Effector memory CD4-positive, alpha-beta T cell (primary cell): ENCODE data around the gene LCN10.
A peak's percentile ranks its signal among the peaks of the same experiment; 100 is the strongest.
"Not testable (repeated sequence)": the region's sequence is repeated elsewhere in the genome, so short reads cannot be mapped to it uniquely, and the experiment has no call there.

ENCODE experiments used
- DNase-seq, 3 donors: peaks; one replicate each; pipeline ENCODE4 v3.0.0-alpha.2; 2020
- H3K27ac ChIP-seq: 2 replicates; pipeline ENCODE4 v1.7.0; 2013; ENCODE audit warnings: mild to moderate bottlenecking, low read length, moderate library complexity; ENCODE audit not compliant: insufficient read depth, poor library complexity, severe bottlenecking
- H3K27me3 ChIP-seq: replicated peaks from 2 replicates; pipeline ENCODE4 v1.7.0; 2013; ENCODE audit warnings: mild to moderate bottlenecking, low read length; ENCODE audit not compliant: insufficient read depth, control insufficient read depth, poor library complexity, severe bottlenecking
- H3K36me3 ChIP-seq: 2 replicates; pipeline ENCODE4 v1.7.0; 2013; ENCODE audit warnings: mild to moderate bottlenecking, low read length, moderate library complexity; ENCODE audit not compliant: control insufficient read depth, insufficient read depth
- H3K4me1 ChIP-seq: 2 replicates; pipeline ENCODE4 v1.7.0; 2013; ENCODE audit warnings: low read length, mild to moderate bottlenecking; ENCODE audit not compliant: control insufficient read depth, insufficient read depth, poor library complexity, severe bottlenecking
- H3K4me3 ChIP-seq: 2 replicates; pipeline ENCODE4 v1.7.0; 2013; ENCODE audit warnings: low read length, low read depth, mild to moderate bottlenecking; ENCODE audit not compliant: insufficient read depth, poor library complexity, severe bottlenecking
- H3K9me3 ChIP-seq: 2 replicates; pipeline ENCODE4 v1.7.0; 2013; ENCODE audit warnings: mild to moderate bottlenecking, low read length, moderate library complexity; ENCODE audit not compliant: control insufficient read depth

Gene LCN10

DNA sequence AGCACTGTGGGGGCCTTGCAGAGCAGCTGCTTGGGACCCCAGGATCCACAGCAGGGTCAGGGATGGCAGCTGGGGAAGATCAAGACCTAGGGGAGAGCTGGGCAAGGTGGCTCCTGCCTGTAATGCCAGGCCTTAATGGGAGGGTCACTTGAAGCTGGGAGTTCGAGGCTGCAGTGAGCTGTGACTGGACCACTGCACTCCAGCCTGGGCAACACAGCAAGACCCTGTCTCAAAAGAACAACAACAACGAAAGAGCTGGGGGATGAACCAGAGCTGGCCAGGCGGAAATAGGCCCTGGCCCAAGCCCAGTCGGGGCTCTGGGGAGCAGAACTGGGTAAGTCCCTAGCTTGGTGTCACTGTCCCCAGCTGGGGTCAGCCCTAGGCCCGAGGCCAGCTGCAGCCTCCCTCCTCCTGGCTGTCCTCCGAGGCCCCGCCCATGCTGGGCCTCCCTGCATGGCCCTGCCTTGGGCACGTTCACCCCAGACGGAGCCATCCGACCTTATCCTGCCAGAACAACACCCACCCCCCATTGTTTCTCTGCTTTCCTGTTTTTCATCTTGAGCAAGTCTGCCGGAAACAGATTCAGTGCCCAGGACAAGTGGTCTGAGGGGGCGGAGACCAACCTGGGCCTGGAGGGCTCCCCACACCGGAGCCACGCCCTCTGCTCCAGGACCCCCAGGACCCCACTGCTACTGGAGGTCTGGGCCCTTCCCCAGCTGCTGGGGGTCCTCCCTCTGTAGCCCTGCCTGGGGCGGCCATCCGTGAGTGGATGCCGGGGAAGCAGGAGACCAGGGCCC is 28.4 kb downstream of the LCN10 start:
- Histone ChIP-seq H3K9me3 (no peaks in the 10 kb centered on the region), H3K27me3 (peaks cover 28% of the 10 kb centered on the region), H3K36me3 (no peaks in the 10 kb centered on the region), H3K4me3 (no peak overlapping the region), H3K27ac (no peak overlapping the region), H3K4me1 (peaks cover 13% of the 10 kb centered on the region)
- no peak for DNase-seq

DNA sequence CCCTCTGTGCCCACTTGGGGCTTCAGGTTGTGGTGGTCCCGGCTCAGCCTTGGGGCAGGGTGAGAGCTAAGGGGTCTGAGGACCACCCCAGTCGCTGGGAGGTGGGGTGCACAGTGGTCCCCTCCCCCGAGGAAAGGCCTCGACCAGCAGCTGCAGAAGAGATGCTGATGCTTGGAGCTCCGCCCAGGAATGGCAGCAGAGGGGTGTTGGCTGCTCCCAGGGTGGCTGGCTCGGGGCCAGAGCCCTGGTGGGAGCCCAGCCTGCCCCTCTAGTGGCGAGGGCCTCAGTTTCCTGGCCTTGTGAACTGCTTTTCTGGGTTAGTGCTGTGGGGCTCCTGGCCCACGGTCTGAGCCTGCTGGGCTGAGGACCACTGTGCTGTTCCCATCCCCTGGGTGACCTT is 29.2 kb downstream of the LCN10 start:
- Histone ChIP-seq H3K4me1 (peaks cover 13% of the 10 kb centered on the region), H3K9me3 (no peaks in the 10 kb centered on the region), H3K36me3 (no peaks in the 10 kb centered on the region), H3K27ac (no peak overlapping the region), H3K27me3 (peaks cover 28% of the 10 kb centered on the region), H3K4me3 (no peak overlapping the region)
- no peak for DNase-seq

DNA sequence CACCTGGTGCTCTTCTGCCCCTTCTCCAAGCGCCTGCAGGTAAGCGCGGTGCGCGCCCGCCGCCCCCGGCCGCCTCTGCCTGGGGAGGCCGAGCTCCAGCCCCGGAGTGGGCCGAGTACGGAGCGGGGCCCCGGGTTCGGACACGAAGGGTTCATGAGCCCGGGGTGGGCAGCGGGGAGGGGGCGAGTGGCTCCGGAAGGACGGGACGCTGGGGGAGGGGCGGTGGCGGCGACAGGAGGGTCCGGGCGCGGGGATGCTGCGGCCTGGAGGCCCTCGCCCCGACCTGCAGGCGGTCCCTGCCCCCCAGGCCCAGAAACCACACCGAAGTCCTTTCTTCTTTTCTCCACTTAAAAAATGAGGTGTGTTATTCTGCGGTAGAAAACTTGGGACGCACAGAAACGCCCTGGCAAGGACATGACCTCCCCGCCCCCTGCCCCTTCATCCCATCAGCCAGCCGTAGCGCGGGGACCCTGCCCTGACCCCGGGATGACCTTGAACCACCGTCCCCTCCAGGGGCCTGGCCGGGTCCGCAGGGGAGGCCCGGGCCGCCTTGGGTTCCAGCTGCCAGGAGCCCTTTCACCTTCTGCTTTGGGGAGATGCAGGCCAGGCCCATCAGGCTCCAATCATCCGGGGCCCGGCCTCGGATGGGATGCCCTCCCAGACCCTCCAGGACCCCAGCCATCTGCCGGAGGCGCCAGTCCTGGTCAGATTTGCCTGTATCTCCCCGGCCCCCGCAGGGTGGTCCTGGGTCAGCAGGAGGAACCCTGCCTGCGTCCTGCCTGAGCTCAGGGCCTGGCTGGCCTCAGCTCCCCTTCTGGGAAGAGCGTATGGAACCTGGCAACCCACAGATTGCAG is 29.8 kb downstream of the LCN10 start:
- no peak for DNase-seq
- Histone ChIP-seq H3K4me3 (no peak overlapping the region), H3K27me3 (peaks cover 28% of the 10 kb centered on the region), H3K27ac (no peak overlapping the region), H3K4me1 (peaks cover 13% of the 10 kb centered on the region), H3K9me3 (no peaks in the 10 kb centered on the region), H3K36me3 (no peaks in the 10 kb centered on the region)

DNA sequence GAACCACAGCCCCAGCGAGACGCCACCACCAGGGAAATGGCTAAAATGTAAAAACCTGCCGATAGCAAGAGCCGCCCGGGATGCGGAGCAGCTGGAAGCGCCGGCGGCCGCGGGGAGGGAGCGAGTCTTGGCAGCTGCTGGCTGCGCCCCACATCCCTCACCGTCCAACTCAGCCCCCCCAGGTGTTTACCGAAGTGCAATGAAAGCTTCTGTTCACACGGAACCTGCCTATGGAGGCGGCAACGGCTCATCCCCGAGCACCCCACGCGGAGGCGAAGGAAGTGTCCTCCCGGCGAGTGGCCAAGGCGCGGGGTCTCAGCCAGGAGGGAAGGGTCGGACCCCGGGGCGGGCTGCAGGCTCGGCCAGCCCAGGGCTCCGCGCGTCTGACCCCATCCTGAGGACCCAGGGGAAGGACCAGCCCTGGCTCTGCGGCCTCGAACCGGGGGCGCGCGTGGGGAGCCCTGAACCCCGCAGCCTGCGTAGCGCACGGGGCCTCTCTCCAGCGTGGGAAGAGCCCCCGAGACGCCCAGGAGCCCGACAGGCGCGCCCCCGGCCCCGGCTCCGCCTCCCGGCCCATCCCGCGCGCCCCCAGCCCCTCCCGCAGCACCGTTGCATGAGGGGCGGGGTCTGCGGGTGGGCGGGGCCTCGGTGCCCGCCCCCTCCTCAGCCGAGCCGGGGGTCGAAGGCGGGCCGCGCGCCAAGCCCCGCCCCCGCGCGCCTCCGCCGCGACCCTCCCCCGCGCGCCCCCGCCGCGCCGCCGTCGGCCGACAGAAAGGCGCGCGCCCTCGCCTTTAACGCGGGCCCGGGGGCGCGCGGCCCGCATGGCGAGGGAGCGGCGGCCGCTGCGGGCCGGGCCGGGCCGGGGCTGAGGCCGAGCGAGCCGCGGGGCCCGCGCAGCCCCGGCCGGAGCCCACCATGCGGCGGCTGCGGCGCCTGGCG is 30.7 kb downstream of the LCN10 start, which contains the start of gene DIPK1B:
Gene DIPK1B (plus strand): TSS at position 822 of the 939 bp plus-strand sequence. CDS start 94 bp downstream, at position 916.
- Histone ChIP-seq H3K27me3 (peaks cover 28% of the 10 kb centered on the region), H3K4me3 (peak within 1 kb of the TSS; percentile 22), H3K9me3 (no peaks in the 10 kb centered on the region), H3K27ac (no peak within 1 kb of the TSS), H3K4me1 (peaks cover 13% of the 10 kb centered on the region), H3K36me3 (no peaks in the 10 kb centered on the region)
- DNase-seq: no peak

DNA sequence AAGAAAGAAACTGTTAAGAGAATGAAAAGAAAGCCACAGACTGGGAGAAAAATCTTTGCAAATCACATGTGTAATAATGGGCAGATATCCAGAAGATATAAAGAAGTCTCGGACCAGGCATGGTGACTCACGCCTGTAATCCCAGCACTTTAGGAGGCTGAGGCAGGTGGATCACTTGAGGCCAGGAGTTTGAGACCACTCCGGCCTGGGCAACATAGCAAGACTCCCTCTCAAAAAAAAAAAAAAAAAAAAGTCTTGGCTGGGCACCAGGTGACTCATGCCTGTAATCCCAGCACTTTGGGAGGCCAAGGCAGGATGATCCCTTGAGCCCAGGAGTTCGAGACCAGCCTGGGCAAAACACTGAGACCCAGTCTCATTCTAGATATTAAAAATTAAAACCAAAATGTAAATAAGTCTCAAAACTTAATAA is 31.5 kb downstream of the LCN10 start:
- H3K9me3 ChIP-seq, H3K36me3 ChIP-seq, H3K4me3 ChIP-seq, DNase-seq, H3K27ac ChIP-seq: not testable (repeated sequence)
- H3K4me1 ChIP-seq: peaks cover 13% of the 10 kb centered on the region
- peaks cover 28% of the 10 kb centered on the region for H3K27me3 ChIP-seq

DNA sequence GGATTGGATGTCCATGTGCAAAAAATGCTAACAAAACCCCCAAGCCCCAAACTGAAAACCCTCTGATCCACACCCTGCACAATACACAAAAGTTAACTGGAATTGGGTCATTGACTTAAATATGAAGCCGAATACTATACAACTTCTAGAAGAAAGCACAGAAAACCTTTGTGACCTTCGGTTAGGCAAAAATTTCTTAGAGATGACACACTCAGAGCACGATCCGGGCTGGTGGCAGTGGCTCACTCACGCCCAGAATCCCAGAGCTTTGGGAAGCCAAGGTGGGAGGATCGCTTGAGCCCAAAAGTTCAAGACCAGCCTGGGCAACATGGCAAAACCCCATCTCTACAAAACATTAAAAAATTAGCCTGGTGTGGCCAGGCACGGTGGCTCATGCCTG is 32.2 kb downstream of the LCN10 start:
- Histone ChIP-seq H3K27ac (no peak overlapping the region), H3K9me3 (no peaks in the 10 kb centered on the region), H3K27me3 (peaks cover 28% of the 10 kb centered on the region), H3K4me1 (peaks cover 13% of the 10 kb centered on the region), H3K36me3 (no peaks in the 10 kb centered on the region), H3K4me3 (no peak overlapping the region)
- DNase-seq: no peak

DNA sequence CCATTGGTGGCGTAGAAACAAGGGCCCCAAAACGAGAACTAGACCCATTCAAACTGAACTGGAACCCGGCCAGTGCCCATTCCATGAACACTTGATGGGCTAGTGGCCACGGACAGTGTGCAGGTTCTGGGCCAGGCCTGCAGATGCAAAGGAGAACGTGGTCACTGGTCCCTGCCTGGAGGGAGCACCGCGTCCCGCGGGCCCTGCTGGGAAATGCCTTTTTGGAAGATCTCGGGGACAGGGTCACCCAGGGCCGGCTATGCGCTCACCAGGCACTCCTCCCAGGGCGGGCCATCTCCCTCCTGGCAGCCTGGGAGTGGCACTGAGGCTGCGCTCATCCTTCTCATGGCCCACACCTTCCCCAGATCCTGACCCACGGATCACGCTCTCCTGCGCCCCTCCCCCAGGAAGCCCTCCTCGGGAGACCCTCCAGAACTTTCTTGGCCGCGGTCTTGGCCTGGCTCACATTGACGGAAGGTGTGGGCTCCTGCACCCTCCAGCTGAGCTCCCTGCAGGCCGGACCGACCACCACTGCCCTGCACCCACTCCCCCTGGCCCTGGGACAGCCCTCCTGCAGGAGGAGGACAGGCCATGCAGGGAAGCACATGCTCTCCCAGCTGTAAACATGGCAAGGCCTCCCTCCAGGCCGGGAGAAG is 33.2 kb downstream of the LCN10 start:
- Histone ChIP-seq H3K36me3 (no peaks in the 10 kb centered on the region), H3K9me3 (no peaks in the 10 kb centered on the region), H3K27me3 (peaks cover 28% of the 10 kb centered on the region), H3K4me1 (peaks cover 13% of the 10 kb centered on the region), H3K27ac (no peak overlapping the region), H3K4me3 (no peak overlapping the region)
- DNase-seq: no peak

DNA sequence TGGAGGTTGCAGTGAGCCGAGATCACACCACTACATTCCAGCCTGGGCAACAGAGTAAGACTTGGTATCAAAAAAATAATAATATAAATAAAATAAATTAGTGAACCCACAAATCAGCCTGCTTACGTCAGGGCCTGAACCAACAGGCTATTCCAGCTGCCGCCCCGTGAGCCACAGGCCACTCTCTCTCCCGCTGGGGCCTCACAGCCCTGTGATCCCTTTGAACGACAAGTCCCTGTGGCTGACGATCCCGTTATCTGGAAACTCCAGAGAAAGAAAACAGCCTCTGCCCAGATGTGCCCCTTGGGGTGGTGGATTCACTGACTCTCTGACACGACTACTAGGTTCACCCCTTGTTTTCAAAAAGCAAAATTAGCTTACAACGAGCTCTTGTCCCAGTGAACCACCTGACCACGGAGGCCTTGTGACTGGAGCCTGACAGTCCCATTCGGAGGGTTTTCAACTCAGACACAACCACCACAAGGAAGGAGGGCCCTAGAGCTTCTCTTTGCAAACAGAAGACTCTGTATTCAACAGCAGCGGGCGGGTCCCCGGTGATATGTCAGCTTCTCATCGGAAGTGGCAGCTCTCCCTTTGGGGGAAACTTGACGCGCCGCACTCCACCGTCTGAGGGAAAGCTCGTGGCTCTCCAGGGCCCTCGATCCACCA is 34.8 kb downstream of the LCN10 start:
- peaks cover 12% of the 10 kb centered on the region for H3K4me1 ChIP-seq
- no peak overlapping the region for H3K4me3 ChIP-seq
- no peaks in the 10 kb centered on the region for H3K36me3 ChIP-seq
- no peaks in the 10 kb centered on the region for H3K9me3 ChIP-seq
- no peak overlapping the region for H3K27ac ChIP-seq
- peaks cover 16% of the 10 kb centered on the region for H3K27me3 ChIP-seq
- DNase-seq: no peak

DNA sequence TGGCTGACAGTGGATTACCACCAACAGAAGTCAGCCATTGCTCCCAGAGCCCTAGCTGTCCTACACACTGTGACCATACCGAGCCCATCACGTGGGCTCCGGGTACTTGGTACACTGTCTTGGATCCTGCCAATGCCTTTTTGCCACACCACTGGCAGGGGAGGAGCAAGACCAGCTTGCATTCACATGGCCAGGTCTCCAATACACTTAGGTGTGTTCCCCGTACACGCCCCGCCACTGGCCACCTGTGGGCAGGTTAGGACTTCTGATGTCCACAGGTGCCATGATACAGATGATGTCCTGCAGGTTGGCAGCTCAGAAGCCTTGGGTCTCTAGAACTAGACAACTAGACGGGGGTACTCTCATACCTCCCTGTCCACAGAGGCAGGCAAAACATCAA is 35.7 kb downstream of the LCN10 start:
- no peak for DNase-seq

More for the DNA sequence above, 35.7 kb downstream of the LCN10 start:
- Histone ChIP-seq H3K27me3 (peaks cover 10% of the 10 kb centered on the region), H3K36me3 (no peaks in the 10 kb centered on the region), H3K27ac (no peak overlapping the region), H3K4me3 (no peak overlapping the region), H3K4me1 (peaks cover 6% of the 10 kb centered on the region), H3K9me3 (no peaks in the 10 kb centered on the region)
